ENCODE results near the gene LYST. TPM values are rescaled to one million over a fixed set of nuclear protein-coding genes. Genes with fewer than 3 reads are reported as not detected.

LYST gene
- total and polyA plus RNA-seq, 2 donors (not counting 3 experiments of a cell fraction or from before 2014, with no cell fraction given) = 3.1 to 9.6 TPM

GRCh38 chr1:235852887-235853286 is 13.8 kb downstream of the LYST start:
- Histone ChIP-seq H3K4me1 (ENCODE audit: control insufficient read depth, extremely low read depth, insufficient read depth, low read length) (no peaks in the 10 kb centered on the region), H3K27me3 (ENCODE audit: control insufficient read depth in 2 of 2, insufficient read depth in 2 of 2, low read length in 2 of 2) (no peaks in the 10 kb centered on the region), H3K27ac (ENCODE audit: insufficient read depth, low read depth, low read length) (no peak overlapping the region), H3K36me3 (ENCODE audit: control insufficient read depth in 2 of 2, extremely low read depth in 1 of 2, insufficient read depth in 2 of 2, low read length in 2 of 2) (no peaks in the 10 kb centered on the region), H4K20me1 (replicated peaks; ENCODE audit: control insufficient read depth, extremely low read depth, insufficient read depth, low read length) (no peaks in the 10 kb centered on the region), H3K9ac (replicated peaks; ENCODE audit: extremely low read depth, insufficient read depth, low read length) (no peak overlapping the region), H3K4me3 (replicated peaks in 1 of 3; ENCODE audit: insufficient read depth in 1 of 3, low read depth in 1 of 3, low read length in 3 of 3) (no peak overlapping the region), H3K79me2 (ENCODE audit: control insufficient read depth, insufficient read depth, low read length) (no peaks in the 10 kb centered on the region), H3K9me1 (replicated peaks; ENCODE audit: control insufficient read depth, extremely low read depth, insufficient read depth, low read length) (no peaks in the 10 kb centered on the region), H2AFZ (ENCODE audit: low read depth, low read length) (no peak overlapping the region), H3K4me2 (ENCODE audit: insufficient read depth, low read length) (no peak overlapping the region), H3K9me3 (replicated peaks; ENCODE audit: control insufficient read depth, insufficient read depth, low read length) (no peaks in the 10 kb centered on the region)
- no peak for FAIRE-seq
- intact Hi-C loops (cut with micrococcal nuclease) = no loop called here
- ChIA-PET POLR2A (no interaction called here), CTCF (interaction anchor here (1.4 to 2.2 kb wide), 3 partner anchors 10 to 19 kb away, joined by 3 to 6 read pairs (median 4); no protein-coding TSS in a partner anchor)
- BruUV-seq (replicated peaks) = no TSS peak
- no peak for DNase-seq (ENCODE audit: low read depth, low spot score)
- TF ChIP-seq POLR2AphosphoS5 (IDR thresholded peaks at IDR 0.05; ENCODE audit: insufficient read depth, low read depth, low read length) (no peak), MYC (IDR thresholded peaks at IDR 0.05; ENCODE audit: low read depth, low read length) (no peak), GATA2 (IDR thresholded peaks at IDR 0.05; ENCODE audit: insufficient read depth, insufficient read length, low read depth, low read length) (no peak), CTCF (IDR thresholded peaks at IDR 0.05; ENCODE audit: extremely low read depth in 1 of 2, insufficient read depth in 1 of 2, low read depth in 1 of 2, low read length in 2 of 2) (no peak), JUN (IDR thresholded peaks at IDR 0.05; ENCODE audit: borderline replicate concordance, insufficient read depth, insufficient read length, low read depth) (no peak), FOS (IDR thresholded peaks at IDR 0.05; ENCODE audit: borderline replicate concordance, insufficient read depth, low read length) (no peak), EZH2 (IDR thresholded peaks at IDR 0.05; ENCODE audit: borderline replicate concordance, low read depth, low read length, severe bottlenecking) (no peak), POLR2A (IDR thresholded peaks at IDR 0.05; ENCODE audit: low read depth, low read length) (no peak), MAX (IDR thresholded peaks at IDR 0.05; ENCODE audit: insufficient read depth, insufficient read length) (no peak)
- dilution Hi-C loops (cut with MboI; ENCODE audit: extremely low pct_ligation_motif_present, low sequenced_read_pairs) = no loop called here
